Stimulated activated CD4-positive, alpha-beta T cell treated with anti-CD3 and anti-CD28 coated beads, Interleukin-1b, Interleukin-23, amount 100 ng/mL, for 48 hours (primary cell): ENCODE data around the gene MCM7.
A peak's percentile ranks its signal among the peaks of the same experiment; 100 is the strongest.
"Not testable (repeated sequence)": the region's sequence is repeated elsewhere in the genome, so short reads cannot be mapped to it uniquely, and the experiment has no call there.

Experiments used
- DNase-seq: peaks from one replicate; pipeline ENCODE4 v3.0.0-alpha.2; 2020

The MCM7 gene

DNA sequence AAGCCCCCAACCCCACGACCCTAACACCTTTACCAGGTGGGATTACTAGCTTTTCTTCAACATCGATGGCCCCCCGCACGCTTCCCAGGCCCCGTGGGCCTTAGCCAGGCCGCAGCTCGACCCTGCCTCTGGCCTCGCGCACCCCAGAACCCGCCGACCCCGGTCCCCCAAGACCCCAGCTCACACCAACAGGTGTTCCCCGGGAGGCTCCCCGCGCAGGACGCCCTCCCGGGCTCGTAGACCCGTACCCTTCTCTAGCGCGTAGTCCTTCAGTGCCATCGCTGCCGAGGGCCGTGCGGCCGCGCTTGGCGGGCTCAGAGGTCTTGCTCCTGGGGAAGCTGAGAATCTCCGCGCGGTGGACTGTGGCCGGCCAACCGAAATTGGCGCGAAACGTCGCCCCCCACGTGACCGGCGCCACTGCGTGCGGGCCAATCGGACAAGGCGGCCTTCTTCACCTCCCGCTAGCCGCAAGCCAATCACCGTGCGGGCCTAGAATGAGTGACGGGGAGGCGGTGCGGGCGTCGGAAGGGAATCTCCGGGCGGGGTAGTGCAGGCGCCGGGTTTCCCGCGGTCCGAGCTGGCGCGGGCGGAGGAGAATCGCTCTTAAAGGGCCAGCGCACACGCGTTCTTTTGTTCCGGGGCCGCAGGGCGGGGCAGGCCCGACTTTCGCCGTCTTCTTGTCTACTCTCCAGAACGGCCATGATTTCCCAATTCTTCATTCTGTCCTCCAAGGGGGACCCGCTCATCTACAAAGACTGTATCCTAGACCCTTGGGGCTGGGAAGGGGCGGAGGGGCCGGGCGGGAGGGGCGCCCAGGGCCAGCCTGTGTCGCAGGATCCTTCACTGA, at the start of gene MCM7, which contains the start of gene AP4M1:
MCM7 (minus strand) TSS at position 382 of the 847 bp plus-strand sequence; CDS start at position 279, 103 bp downstream.
AP4M1 (plus strand) TSS at position 628 of the 847 bp plus-strand sequence; CDS start at position 700, 72 bp downstream.
- DNase-seq: peak; percentile 99

DNA sequence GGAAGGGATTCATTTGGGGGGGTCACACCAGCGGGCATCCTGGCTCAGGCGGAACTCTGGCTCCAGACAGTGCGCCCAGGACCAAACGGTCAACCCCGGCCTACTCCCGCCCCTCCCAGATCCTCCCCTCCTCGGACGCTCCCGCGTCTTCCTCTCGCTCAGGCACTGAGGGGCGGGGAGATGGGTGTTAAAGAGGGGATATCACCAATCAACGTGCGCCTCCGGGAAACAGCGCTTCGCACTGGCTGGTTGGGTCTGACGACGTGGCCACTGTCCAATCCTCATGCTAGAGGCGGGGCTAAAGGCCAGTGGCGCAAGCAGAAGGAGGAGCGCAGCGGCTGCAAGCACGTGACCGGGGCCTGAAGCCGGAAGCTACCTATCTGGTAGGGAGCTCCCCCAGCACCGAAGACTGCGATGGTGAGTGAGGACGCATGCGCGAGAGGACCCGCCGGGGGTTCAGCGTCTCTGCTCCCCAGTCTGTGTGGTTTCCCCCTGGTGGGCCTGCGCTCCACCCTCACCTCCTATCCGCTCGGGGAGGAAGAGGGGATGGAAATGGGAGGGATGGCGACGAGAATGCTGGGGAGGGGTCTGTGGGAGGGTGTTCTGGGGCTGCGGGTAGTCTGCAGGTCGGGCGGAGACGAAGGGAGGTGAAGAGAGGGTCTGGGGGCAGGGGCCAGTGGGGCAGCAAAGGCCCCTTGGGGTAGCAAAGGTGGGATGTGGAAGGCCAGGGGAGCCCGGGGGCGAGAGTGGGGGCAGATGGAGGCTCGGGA, 47.5 kb upstream of the MCM7 start, which contains the start of gene LAMTOR4:
LAMTOR4 (plus strand) TSS at position 360 of the 770 bp plus-strand sequence; CDS start at position 415, 55 bp downstream.
- peak; percentile 99 for DNase-seq

DNA sequence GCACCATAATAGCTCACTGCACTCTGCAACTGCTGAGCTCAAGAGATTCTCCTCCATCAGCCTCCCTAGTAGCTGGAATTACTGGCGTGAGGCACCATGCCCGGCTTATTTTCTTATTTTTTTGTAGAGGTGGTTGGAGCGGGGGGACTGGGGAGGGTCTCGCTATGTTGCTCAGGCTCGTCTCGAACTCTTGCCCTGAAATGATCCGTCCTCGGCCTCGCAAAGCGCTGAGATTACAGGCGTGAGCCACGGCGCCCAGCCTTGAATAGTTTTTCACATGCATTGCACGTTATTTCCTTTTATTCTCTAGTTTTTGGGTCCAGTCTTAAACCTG, 47.0 kb upstream of the MCM7 start:
- DNase-seq: no peak

DNA sequence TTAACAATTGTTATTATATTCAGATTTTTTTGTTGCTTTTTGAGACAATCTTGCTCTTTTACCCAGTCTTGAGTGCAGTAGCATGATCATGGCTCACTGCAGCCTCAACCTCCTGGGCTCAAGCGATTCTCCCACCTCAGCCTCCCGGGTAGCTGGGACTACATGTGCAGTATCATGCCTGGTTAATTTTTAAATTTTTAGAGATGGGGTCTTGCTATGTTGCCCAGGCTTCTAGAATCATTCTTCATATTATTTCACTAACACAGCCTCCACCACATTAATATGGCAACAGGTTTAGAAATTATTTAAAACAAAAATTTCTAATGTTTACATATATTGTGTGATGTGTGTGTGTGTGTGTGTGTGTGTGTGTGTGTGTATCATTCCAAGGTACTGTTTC, 46.1 kb upstream of the MCM7 start:
- no peak for DNase-seq

DNA sequence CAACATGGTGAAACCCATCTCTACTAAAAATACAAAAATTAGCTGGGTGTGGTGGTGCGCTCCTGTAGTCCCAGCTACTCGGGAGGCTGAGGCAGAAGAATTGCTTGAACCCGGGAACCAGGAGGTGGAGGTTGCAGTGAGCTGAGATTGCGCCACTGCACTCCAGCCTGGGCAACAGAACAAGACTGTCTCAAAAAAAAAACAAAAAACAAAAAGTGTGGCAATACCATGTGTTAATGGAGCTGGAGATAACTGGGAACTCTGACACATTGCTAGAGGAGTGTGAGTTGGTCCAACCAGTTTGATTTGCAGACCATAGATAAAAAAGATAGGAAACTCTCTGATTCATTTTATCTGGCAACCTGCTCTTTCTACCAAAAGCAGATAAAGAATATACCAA, 45.2 kb upstream of the MCM7 start:
- not testable (repeated sequence) for DNase-seq

DNA sequence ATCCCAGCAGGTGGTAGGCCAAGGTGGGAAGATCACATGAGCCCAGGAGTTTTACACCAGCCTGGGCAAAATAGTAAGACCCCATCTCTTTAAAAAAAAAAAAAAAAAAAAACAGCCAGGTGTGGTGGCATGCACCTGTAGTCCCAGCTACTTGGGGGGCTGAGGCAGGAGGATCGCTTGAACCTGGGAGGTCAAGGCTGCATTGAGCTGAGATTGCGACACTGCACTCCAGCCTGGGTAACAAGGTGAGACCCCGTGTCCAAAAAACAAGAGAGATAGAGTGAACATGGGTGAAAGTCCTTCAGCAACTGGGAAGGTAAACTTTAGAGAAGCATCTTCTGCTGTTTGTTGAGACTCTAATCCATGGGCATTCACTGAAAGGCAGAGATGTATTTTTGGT, 41.3 kb upstream of the MCM7 start:
- DNase-seq: no peak

DNA sequence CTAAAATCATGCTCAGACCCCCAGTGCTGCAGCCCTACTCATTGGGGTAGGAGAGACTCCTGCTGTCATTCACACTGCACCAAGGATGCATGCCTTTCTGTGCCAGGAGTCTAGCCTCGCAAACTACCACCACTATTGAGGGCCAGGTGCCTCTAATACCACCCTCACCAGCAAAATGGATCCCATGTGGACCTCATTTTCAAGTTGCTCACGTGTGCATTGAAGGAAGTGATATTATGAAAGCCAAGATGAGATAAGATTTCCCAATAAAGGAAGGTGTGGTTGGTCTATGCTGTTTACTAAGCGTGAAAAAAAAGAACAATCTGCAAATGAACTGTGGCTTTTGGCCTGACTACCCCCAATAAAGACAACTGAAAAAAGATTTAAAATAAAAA, 40.4 kb upstream of the MCM7 start:
- no peak for DNase-seq

DNA sequence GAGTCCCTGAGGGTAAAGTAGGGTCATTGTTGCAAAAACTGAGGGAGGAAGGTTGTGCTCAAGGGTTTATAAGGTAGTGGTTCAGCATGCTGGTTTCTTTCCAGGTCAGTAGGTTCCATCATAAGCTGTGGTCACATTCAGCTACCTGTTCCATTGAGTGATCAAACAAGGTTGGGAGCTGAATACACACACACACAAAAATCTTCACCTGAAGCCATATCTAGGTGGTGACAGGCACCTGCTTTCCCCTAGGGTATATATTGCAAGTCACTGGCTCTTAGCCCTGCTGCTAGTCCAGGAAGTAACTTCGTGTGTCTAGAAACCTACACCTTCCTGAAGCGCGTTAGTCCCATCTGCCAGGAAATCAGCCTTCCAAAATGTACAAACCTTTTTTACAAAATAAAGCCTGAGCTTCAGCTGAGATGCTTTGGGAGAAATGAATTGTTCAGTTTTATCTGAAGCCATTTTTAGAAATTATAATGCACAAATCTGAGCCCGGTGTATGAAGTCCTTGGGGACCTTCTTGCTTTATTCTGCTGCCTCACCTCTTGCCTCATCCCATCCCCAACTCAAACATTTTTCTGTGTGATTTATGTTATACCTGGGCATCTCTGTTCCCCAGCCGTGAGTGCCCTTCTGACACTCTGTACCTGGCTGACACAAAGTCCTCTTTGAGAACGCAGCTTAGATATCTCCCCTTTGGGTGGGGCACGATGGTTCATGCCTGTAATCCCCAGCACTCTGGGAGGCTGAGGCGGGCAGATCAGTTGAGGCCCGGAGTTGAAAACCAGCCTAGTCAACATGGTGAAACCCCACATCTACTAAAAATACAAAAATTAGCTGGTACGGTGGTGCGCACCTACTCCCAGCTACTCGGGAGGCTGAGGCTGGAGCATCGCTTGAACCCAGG, 36.9 kb upstream of the MCM7 start:
- DNase-seq: no peak

DNA sequence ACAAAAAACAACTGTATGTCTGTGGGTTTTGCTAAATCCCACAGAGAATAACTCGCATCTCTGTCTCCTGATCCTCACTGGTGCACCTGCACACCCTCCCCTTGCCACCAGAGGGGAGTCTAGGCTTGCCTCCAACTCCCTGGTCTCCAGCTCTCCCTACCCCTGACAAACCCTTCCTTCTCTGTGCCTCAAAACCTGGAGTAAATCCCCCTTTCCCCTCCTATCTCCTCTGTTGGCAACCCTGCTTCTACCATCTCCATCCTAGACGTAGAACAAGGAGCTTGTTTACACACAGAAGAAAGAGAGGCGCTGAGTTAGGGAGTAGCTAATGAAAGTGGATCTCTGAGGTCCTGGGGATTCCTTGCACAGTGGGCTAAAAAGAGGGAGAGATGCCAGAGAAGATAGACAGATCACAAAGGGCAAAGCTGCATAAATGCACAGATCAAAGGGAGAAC, 31.5 kb upstream of the MCM7 start:
- peak; percentile 66 for DNase-seq

DNA sequence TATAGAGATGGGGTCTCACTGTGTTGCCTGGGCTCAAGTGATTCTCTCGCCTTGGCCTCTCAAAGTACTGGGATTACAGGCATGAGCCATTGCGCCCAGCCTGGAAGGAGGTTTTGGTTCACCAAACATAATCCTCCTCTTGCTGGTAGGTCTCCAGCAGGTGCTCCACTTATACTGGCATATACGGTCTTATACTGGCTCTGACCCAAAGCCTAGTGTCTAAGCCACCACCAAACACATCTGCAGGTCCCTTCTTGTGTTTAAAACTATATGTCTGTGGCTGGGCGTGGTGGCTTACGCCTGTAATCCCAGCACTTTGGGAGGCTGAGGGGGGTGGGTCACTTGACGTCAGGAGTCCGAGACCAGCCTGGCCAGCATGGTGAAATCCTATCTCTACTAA, 30.9 kb upstream of the MCM7 start:
- no peak for DNase-seq

DNA sequence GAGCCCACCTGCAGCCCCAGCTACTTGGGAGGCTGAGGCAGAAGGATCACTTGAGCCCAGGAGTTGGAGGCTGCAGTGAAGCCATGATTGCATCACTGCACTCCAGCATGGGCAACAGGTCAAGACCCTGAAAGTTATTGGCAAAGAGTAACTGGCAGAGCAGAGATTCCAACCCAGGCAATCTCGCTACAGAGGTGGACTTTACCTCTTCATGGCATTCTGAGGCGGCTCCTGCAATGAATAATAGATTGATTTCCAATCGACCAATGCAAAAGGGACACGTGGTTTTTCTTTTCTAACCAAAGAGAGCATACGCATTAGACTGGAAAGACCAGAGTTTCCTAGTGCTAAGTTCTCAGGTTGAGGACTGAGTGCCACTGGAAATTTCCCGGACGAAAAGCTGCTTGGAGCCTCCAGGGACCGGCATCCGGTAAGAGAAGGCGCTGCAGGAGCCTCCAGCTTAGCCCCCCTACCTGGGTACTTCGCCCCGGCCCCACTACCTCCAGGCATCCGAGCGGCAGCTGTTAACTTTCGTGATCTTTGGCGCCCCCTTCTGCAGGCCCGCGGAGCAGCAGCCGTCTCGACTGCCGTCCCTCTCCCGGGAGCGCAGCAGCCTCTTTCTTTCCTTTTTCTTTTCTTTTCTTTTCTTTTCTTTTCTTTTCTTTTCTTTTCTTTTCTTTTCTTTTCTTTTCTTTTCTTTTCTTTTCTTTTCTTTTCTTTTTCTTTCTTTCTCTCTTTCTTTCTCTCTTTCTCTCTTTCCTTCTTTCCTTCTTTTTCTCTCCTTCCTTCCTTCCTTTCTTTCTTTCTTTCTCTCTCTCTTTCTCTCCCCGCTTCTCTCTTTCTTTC, 29.6 kb upstream of the MCM7 start:
- peak; percentile 79 for DNase-seq

DNA sequence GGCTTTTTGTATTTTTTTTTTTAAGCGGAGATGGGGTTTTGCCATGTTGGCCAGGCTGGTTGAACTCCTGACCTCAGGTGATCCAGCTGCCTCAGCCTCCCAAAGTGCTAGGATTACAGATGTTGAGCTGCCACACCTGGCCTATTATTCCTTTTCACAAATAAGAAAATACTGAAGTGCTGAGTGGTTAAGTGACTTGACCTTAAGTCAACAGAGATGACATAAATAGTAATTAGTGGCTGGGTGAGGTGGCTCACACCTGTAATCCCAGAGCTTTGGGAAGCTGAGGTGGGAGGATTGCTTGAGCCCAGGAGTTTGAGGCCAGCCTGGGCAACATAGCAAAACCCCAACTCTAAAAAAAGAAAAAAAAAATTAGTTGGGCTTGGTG, 29.0 kb upstream of the MCM7 start:
- DNase-seq: not testable (repeated sequence)

DNA sequence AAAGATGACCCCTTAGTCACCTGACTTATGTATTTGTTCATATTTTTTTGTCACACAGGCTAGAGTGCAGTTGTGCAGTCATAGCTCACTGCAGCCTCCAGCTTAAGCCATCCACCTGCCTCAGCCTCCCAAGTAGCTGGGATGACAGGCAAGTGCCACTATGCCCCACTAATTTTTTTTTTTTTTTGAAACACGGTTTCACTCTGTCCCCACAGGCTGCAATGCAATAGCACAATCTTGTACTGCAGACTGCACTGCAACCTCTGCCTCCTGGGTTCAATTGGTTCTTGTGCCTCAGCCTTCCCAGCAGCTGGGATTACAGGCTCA, 27.4 kb upstream of the MCM7 start:
- DNase-seq: no peak

DNA sequence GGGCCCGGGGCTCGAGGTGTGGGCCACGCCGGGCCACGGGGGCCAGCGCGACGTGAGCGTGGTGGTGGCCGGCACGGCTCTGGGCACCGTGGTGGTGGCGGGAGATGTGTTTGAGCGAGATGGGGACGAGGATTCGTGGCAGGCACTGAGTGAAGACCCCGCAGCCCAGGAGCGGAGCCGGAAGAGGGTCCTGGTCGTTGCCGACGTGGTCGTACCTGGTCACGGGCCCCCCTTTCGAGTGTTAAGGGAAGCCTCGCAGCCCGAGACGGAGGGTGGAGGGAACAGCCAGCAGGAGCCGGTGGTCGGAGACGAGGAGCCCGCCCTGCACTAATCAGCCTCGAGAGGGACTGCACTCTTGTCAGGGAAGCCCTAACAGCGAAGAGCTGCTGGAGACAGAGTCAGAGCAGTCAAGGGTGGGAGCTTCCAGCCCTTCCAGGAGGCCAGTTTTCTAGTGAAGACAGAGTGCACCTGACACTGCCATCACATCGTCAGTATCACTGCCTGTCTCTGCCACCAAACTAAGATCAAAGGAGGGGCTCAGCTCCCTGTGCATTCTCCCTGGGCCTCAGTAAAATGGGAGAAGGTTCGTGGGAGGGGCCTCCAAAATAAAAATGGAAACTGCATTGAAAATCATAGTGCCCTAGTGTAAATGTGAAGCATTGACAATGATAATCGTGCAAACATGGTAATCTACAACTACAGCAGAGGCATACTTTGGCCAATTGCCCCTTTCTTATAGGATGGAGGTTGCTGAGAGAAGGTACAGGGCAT, 26.9 kb upstream of the MCM7 start:
- DNase-seq: no peak

DNA sequence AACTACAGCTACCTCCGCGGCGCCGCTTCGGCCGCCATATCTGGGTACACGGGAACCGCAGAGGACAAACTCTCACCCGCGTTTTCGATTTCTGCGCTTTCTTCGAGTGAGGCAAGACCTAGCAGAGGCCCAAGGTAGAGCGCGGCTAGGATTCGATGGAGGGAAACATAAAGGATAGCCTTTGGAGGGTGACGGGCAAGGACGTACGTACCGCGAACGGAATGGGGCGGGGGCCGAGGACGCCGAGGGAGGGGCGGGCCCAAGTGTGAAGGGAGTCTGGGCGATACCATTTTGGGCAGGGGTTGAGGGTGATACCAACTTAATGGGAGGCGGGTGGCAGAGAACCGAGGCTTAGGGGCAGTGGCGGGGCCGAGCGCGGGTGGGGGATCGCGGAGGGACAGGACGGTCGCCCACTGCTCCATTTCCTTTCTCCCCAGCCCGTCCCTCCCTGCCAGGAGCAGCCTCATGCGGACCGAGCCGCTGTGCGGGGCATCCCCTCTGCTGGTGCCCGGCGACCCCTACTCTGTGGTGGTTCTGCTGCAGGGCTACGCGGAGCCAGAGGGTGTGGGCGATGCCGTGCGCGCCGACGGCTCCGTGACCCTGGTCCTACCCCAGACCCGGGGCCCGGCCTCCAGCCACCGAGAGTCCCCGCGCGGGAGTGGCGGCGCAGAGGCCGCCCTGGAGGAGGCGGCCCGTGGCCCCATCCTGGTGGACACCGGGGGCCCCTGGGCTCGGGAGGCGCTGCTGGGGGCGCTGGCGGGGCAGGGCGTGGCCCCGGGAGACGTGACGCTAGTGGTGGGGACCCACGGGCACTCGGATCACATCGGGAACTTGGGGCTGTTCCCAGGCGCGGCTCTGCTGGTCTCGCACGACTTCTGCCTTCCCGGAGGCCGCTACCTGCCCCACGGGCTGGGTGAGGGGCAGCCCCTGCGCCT, 26.0 kb upstream of the MCM7 start, which contains the start of gene MBLAC1:
MBLAC1 (plus strand) TSS at position 37 of the 935 bp plus-strand sequence; CDS start at position 466, 429 bp downstream.
- peak; percentile 91 for DNase-seq

DNA sequence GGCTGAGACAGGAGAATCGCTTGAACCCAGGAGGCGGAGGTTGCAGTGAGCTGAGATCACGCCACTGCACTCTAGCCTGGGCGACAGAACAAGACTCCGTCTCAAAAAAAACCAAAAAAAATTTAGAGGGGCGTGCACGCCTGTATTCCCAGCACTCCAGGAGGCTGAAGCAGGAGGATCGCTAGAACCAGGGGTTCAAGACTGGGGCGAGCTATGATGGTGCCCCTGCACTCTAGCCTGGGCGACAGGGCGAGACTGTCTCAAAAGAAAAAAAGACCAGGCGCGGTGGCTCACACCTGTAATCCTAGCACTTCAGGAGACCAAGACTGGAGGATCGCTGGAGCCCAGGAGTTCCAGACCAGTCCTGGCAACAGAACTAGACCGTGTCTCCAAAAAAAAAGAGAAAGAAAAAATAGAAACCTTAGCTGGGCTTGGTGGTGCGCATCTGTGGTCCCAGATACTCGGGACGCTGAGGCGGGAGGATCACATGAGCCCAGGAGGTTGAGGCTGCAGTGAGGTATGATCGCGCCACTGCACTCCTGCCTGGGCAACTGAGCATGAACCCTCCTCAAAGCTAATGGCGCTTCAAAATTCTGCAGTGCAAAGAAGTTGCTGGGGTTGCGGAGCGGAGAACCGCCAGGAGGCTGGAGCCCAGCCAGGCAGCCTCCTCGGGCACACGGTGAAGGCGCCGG, 25.2 kb upstream of the MCM7 start:
- DNase-seq: no peak

DNA sequence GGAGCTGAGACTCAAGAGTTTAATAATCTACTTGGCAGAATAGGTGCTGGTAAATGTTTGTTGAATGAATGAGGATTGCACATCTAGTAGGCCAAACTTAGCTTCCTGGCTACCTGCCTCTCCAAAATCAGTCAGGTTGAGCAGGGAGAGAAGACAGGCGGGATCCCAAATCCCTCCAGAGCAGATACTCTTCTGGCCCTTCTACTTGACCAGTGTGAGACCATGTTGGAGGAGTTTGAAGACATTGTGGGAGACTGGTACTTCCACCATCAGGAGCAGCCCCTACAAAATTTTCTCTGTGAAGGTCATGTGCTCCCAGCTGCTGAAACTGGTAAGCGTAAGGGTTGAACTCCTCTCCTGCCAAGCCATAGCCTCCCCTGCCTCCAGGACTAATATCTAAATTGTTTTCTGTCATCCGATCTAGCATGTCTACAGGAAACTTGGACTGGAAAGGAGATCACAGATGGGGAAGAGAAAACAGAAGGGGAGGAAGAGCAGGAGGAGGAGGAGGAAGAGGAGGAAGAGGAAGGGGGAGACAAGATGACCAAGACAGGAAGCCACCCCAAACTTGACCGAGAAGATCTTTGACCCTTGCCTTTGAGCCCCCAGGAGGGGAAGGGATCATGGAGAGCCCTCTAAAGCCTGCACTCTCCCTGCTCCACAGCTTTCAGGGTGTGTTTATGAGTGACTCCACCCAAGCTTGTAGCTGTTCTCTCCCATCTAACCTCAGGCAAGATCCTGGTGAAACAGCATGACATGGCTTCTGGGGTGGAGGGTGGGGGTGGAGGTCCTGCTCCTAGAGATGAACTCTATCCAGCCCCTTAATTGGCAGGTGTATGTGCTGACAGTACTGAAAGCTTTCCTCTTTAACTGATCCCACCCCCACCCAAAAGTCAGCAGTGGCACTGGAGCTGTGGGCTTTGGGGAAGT, 23.4 kb upstream of the MCM7 start:
- no peak for DNase-seq

DNA sequence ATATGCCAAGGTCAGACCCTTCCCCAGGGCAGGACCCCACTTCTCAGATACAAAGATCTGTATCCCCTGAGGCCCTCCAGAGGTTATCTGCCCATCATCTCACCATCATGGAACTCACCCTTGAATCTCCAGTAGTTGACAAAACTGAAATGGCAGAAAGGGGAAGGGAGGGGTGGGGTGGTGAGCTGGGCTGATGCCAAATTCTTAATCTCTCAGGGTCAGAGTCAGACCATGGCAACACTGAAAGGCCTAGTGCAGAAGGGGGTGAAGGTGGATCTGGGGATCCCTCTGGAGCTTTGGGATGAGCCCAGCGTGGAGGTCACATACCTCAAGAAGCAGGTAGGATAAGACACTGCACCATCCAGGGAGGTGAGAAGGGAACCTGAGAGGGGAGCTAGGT, 21.4 kb upstream of the MCM7 start:
- no peak for DNase-seq
